Bone marrow (tissue), 2 donors: ENCODE measurements around the gene PPFIA1.
"Not testable (repeated sequence)": the region's sequence is repeated elsewhere in the genome, so short reads cannot be mapped to it uniquely, and the experiment has no call there.

Experiments used
- DNase-seq, 2 donors: peaks; one replicate each; lab custom pipeline; 2025; lab: John Stamatoyannopoulos, UW

Gene PPFIA1

DNA sequence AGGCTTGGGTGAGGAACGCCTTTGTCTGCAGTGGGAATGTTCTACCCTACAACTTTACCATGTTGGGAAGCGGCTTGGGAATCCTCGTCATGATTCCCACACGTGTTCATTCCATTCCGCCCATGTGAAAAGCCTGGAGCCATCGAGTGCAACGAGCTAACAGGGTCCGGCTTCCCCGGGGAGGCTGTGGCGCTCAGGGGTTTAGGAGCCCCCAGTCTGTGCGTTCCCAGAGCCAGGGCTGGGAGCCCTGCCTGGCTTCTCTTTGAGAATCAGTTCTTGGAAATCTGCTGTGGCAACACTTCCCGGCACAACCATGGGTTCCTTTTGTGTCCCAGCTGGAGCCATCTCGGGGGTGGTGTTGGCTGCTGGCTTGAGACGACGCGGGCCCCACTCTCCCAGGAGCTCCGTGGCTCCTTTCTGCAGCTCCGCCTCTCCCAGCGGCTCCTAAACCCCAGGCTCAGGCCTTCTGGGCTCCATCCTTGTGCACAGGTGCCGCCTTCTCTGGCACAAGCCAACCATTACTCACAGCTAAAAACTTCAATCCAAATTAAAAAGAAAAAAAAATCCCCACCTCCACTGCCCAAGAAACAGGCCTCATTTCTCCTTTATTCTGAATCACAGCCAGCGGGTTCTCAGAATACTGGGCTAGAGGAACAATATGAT, 18.7 kb upstream of the PPFIA1 start:
- DNase-seq, result no peak

DNA sequence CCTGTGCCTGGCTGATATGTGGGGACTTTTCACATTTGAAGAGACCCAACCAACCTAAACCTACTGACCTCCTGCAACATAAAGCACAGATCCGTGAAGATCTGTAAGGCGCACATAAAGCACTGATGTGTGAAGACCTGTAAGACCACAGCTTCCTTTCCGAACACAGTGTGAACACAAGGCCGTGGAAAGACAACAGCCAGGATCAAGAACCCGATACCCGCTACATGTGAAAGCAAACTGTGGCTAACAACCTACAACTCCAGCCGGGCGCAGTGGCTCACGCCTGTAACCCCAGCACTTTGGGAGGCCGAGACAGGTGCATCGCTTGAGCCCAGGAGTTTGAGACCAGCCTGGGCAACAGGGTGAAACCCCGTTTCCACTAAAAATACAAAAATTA, 17.6 kb upstream of the PPFIA1 start:
- no peak for DNase-seq

GRCh38 chr11:70255477-70256116, 14.9 kb upstream of the PPFIA1 start:
- no peak for DNase-seq

GRCh38 chr11:70259077-70259476, 11.4 kb upstream of the PPFIA1 start:
- DNase-seq, result not testable (repeated sequence)

GRCh38 chr11:70262951-70263350, 7.5 kb upstream of the PPFIA1 start:
- DNase-seq, result no peak

DNA sequence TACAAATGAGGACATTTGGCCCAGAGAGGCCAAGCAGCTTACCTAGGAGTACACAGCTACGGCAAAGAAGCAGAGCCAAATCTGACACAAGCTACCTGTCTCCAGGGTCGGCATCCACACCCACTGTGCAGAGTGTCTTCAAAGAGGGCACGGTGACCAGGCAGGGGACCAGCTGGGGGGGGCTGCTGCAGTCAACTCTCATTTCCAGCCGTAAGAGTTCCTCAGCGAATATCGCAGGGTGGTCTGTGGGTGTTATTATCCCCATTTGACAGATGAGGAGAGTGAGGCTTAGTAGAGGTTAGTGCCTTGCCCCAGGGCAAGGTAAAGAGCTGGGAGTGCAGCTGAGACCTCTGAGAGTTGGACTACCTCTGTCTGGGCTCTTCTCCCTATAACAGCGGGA, 7.1 kb upstream of the PPFIA1 start:
- DNase-seq, result no peak

- no peak for DNase-seq
Observed at GRCh38 chr11:70265341-70265740, 5.1 kb upstream of the PPFIA1 start.

DNA sequence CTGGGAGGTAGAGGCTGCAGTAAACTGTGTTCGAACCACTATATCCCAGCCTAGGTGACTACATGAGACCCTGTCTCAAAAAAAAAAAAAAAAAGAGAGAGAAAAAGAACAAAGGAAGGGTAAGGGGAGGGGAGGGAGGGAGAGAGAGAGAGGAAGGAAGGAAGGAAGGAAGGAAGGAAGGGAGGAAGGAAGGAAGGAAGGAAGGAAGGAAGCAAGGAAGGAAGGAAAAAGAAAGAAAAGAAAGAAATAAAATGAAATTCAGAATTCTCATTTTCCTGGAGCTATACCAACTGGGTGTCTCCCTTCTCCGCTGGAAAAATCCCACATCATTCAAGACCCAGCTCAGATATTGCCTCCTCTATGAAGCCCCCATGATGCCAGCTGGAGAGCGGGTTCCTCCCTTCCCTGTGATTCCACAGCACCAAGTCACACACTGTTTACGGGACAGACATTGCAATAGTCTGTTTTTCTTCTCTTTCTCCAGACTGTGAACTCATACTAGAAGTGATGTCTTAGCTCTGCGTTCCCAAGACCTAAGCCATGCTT, 3.0 kb upstream of the PPFIA1 start:
- no peak for DNase-seq

- no peak for DNase-seq
Observed at GRCh38 chr11:70268526-70268925, 2.0 kb upstream of the PPFIA1 start.

DNA sequence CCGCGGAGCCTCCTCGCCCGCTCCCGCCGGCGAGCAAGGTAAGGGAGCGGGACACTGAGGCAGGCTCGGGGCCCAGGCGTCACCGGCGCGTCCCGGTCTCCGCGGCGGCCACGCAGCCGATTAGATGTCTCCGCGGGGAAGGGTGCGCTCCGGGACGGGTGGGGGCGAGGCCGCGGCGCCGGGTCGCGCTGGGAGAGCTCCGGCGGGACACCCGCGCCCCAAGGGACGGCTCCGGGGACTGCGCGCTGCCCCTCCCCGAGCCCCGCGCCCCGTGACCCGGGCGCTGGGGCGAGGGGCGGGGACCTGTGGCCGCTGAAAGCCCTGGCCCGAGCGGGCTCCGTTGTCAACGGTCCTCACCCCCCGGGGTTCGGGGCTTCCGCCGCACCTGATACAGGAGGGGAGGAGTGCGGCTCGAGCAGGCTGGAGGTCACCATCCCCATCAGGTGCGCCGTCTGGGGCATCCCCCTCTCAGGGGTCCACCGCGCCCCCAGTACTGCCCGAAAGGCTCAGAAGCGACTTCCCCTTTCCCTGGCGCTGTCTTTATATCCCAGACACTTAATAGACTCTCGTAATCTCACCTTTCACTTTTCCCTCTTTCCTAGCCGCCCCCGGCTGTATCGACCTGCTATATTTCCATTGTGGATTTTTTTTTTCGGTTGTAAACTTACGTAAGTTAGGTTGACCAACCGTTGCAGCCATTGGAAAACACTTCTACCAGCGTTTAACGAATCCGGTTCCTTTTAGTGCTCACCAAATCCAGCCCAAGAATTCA, 573 bp downstream of the PPFIA1 start:
- peak in 1 of 2 donors; percentile 24 for DNase-seq

GRCh38 chr11:70271649-70271953, 1.1 kb downstream of the PPFIA1 start:
- no peak for DNase-seq

- DNase-seq, result no peak
Observed at GRCh38 chr11:70272009-70272408, 1.5 kb downstream of the PPFIA1 start.

DNA sequence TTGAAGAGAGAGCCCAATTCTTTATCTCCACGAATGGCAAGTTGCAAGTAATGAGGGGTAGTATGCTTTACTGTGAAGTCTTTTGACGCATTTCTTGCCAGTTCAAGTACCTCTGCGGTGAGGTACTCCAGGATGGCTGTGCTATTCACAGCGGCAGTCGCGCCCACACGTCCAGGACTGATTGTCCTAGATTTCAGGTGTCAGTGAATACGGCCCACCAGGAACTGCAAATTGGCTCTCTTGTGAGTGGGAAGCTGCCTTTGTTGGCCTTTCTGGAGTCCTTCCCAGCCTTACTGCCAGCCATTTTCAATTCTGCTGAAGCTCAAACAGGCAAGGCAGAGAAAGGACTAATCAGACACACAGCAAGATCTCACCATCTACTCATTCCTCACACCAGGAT, 8.5 kb downstream of the PPFIA1 start:
- no peak for DNase-seq

- no peak for DNase-seq
Observed at GRCh38 chr11:70281156-70281609, 10.7 kb downstream of the PPFIA1 start.

- DNase-seq, result no peak
Observed at GRCh38 chr11:70282012-70282411, 11.5 kb downstream of the PPFIA1 start.

DNA sequence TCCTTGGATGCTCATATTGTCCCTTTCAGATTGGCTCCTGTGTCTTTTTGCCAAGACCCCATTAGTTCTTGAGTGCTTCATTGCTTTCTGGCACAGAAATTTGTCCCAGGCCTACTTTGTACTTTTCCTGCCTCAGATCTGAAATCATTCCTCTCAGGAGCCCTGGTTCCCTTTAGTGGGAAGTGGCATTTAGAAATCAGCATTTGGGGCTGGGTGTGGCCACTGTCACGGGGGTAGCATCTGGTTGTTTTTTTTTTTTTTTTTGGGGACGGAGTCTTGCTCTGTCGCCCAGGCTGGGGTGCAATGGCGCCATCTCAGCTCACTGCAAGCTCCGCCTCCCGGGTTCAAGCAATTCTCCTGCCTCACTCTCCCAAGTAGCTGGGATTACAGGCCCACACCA, 18.2 kb downstream of the PPFIA1 start:
- DNase-seq, result no peak

- DNase-seq, result no peak
Observed at GRCh38 chr11:70289582-70289981, 19.1 kb downstream of the PPFIA1 start.

DNA sequence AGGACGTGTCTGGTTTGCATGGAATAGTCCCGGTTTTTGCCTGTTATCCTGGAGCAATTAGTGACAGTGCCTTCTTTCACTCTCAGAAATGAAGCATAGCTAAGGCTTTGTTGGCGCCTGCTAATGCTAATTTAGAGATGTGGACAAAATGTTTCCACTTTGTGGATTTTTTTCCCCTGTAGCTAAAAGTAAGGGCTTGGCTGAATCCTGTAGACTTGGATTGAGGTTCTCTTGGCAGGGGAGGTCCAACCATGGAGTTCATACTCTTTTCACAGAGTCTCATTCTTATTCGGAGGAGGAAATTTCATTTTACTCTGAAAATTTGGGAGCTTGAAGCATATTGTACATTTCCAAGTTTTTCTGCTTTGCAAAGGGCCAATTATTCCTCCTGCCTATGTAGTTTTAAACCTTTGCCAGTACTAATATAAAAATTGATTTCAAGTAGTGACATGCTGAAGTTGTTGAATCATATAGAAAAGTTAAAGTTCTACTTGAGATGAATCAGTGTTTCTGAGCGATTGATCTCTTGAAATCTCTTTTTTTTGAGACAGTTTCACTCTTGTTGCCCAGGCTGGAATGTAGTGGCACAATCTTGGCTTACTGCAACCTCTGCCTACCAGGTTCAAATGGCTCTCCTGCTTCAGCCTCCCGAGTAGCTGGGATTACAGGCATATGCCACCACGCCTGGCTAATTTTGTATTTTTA, 20.0 kb downstream of the PPFIA1 start:
- no peak for DNase-seq

GRCh38 chr11:70292166-70292565, 21.7 kb downstream of the PPFIA1 start:
- DNase-seq, result no peak

DNA sequence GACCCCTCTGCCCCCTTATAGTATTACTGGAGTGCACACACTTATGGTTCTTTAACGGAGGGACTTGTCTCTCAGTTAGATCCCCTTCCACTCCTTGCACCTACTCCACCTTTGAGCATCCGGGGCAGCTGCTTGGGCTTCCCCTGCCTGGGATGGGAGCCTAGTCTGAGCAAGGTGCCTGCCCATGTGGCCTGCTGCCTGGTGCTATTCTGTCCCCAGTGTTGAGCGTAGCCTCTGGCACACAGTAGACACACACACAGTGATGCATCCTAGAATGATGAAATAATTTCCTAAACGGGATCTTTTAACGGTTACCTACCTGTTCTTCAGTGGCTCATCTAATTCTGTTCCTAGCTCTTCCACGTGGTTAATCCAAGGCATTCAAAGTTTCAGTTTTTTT, 22.4 kb downstream of the PPFIA1 start:
- no peak for DNase-seq

GRCh38 chr11:70295166-70295565, 24.7 kb downstream of the PPFIA1 start:
- not testable (repeated sequence) for DNase-seq

GRCh38 chr11:70296681-70297080, 26.2 kb downstream of the PPFIA1 start:
- no peak for DNase-seq
